Fibroblast of mammary gland (primary cell): ENCODE measurements around the gene GFPT1.

Experiments
- DNase-seq: peaks from one replicate; pipeline ENCODE4 v3.0.0-alpha.2; 2010; ENCODE audit warnings: low read depth
- H3K4me3 ChIP-seq: 2 replicates; pipeline ENCODE4 v1.5.1; 2011; ENCODE audit warnings: low read depth, mild to moderate bottlenecking, low read length, moderate library complexity; ENCODE audit not compliant: control insufficient read depth
- CTCF ChIP-seq: conservative IDR thresholded peaks from 2 replicates; pipeline ENCODE4 v1.5.1; 2011; ENCODE audit warnings: low read depth, low read length, inconsistent platforms; ENCODE audit not compliant: control insufficient read depth, insufficient read depth

The GFPT1 gene

GRCh38 chr2:69310111-69311023, 76.7 kb downstream of the GFPT1 start:
- no peak for TF ChIP-seq CTCF
- no peak for DNase-seq
- H3K4me3 ChIP-seq = no peak overlapping the region

- DNase-seq = no peak
- no peak for TF ChIP-seq CTCF
- H3K4me3 ChIP-seq = no peak overlapping the region
These were observed 77.5 kb downstream of the GFPT1 start for GRCh38 chr2:69309351-69310110.

GRCh38 chr2:69308338-69308737, 78.7 kb downstream of the GFPT1 start:
- DNase-seq = no peak
- no peak for TF ChIP-seq CTCF
- no peak overlapping the region for H3K4me3 ChIP-seq

- DNase-seq = no peak
- peak overlapping the region; percentile 64 for H3K4me3 ChIP-seq
- no peak for TF ChIP-seq CTCF
These were observed 79.4 kb downstream of the GFPT1 start for GRCh38 chr2:69307579-69308064.

- peak overlapping the region; percentile 64 for H3K4me3 ChIP-seq
- DNase-seq = peak; percentile 79
- TF ChIP-seq CTCF = peak; percentile 76
These were observed 80.0 kb downstream of the GFPT1 start for GRCh38 chr2:69306822-69307578.

GRCh38 chr2:69306393-69306821, 80.6 kb downstream of the GFPT1 start:
- no peak for TF ChIP-seq CTCF
- DNase-seq = no peak

More at GRCh38 chr2:69306393-69306821, 80.6 kb downstream of the GFPT1 start:
- peak overlapping the region; percentile 64 for H3K4me3 ChIP-seq
